GM12873 (cell line): Measurements from ENCODE around the gene KISS1.

Experiments
- CTCF ChIP-seq: IDR thresholded peaks from 2 replicates; pipeline ENCODE4 v1.5.1; 2012; ENCODE audit warnings: low read depth, mild to moderate bottlenecking, moderate library complexity, low read length, control low read depth; ENCODE audit not compliant: insufficient read depth; ENCODE audit errors: missing control alignments

Gene KISS1

DNA sequence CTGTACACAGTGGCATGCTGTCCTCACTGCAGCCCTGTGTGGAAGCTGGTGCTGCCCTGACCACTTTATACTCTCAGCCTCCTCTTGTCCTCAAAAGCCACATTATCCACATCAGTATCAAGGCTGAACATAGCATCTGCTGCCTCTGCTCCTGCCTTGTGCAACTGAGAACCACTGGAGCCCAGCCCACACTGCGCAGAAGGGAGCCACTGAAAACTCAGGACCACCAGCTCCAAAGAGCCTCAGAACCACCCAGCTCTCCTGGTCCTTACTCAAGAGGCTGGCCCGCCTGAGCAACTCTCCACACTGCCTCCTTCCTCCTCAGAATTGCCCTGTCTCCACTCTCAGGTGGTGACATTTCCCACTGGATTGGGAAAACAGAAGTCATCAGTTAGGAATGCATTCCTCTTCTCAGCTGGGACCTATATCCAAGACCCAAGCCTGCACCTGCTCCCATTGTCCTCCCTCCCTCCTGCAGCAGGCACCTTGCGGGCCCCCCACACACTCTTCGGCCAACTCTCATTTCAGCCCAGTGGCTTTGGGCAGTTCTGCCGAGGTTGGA, 7.0 kb upstream of the KISS1 start:
- TF ChIP-seq CTCF, result no peak

DNA sequence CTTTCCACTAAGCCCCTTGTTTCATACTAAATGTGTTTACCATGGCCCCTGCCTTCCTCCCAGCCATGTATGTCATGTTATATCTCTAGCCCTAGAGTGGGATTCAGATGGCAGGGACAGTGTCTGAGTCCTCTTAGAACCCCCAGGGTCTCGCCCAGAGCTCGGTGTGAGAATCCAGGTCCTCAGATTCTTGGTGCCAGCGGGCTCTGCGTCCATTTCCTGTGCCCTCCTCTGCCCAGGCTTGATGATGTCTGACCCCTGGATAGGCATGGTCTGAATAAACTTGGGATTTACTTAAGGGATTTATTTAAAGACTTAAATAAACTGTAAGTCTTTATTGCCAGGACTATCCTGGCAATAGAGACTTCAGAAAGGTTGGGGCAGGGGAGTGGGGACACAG, 6.2 kb upstream of the KISS1 start:
- TF ChIP-seq CTCF, result no peak

- no peak for TF ChIP-seq CTCF
These were observed 5.2 kb upstream of the KISS1 start for GRCh38 chr1:204201348-204202040.

DNA sequence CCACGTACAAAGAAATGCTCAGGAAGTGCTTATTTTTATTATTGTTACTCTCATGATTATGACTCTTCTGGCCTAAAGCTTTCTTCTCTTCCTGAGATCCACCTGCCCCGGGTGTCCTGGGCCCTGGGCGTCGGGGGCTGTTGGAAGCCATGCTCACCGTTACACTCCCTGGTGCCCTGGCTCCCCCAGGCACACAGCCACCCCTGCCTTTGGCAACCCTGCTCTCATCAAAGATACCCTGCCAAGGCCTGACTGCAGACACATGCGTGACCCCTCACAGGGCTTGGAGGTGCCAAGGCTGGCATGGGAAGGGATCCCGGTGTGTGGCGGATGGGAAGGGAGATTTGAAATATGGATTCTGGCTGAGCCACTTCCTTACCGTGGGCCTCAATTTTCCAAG, 3.3 kb upstream of the KISS1 start:
- no peak for TF ChIP-seq CTCF

DNA sequence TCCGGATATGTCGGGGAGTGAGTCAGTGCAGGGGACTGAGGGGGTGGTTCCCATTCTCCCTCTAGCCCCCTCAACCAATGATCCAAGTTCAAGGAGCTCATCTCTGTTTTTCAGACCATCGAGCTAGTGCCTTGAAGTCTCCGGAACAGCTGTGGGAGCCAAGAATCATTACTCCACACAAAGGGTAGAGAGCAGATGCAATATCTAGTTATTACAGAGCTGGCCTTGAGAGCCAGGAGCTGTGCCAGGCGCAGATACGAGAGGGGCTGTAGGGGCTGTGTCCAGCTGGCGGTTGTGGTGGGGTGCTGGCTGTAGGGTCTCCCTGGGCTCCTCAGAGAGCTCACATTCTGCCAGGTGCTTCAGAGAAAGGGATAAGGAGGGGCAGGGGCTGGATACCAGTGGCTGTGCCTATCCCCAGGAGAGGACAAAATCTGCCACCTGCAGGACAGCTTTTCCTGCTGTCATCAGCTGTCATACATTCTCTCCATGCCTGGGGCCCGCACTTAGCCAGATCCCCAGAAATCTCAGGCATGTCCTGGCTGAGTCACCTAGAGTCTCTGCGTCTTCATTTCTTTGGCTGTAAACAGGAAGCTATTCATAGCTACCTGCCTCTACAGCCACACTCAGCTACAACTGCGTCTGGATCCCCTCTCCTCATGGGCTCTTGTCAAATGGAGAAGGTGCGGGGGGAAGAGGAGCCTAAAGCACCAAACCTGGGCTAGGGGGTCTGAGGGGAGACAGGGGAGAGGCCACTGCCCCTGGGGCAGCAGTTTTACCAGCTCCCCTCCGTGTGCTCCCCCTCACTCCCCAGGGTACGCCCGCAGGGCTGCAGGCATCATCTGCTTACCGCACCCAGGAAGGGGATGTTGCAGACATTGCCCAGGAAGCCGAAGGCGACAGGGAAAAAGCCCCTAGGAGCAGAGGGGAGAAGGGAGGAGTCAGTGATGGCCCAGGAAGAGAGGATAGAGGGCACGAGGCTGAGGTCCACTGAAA, 2.4 kb upstream of the KISS1 start:
- no peak for TF ChIP-seq CTCF

DNA sequence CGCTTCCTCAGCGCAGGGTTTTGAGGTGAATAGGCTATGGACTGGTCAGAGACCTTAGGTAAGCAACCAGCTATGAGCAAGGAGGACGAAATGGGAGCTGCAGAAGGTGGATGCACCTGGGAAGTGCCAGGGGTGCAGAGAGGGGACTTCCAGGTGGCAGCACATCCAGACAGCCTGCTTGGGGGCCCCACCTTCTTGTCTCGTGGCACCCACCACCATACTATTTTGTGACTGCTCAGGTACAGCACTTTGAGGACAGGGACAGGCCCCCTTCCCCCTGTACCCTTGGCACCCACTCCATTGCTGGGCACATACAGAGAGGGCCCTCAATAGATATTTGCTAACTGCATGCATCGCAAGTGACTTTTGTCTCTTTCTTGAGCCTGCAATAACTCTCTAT, 777 bp upstream of the KISS1 start:
- TF ChIP-seq CTCF, result no peak

DNA sequence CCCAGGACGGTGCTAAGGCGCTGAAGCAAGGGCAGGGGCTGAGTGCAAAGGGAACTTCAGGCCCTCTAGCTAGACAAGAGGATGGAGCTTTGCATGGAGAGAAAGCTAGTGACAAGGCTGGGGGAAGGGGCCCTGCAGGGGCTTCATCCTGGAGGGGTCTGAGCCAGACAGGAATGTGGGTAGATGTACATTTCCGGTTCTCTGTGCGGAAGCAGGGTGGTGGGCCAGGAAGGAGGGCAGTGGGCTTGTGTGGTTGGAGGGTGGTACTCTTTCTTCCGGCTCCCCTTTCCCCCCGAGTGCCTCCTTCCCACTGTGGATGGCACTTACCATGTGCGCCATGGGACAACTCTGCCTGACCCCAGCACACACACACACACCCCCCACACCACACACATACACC, 1.5 kb downstream of the KISS1 start:
- no peak for TF ChIP-seq CTCF
